Activated CD4-positive, alpha-beta memory T cell treated with anti-CD3 and anti-CD28 coated beads, Interleukin-2, amount 10 ng/mL, durations not matched to agents 7 days and 5 days (primary cell): Measurements from ENCODE around the gene HCN1. TPM values are rescaled to one million over a fixed set of nuclear protein-coding genes. Genes with fewer than 3 reads are reported as not detected.
"Not testable (repeated sequence)": the region's sequence is repeated elsewhere in the genome, so short reads cannot be mapped to it uniquely, and the experiment has no call there.

ENCODE experiments used
- CTCF ChIA-PET: fragments of 350-600 bp; sonication (Branson Sonifier 250); formaldehyde crosslinking; loops from one replicate; lab custom pipeline; 2021; ENCODE audit warnings: antibody characterized with exemption, inconsistent platforms; lab: Charles Lee
- POLR2A ChIA-PET: fragments of 350-600 bp; sonication (Branson Sonifier 250); formaldehyde crosslinking; loops from one replicate; lab custom pipeline; 2021; ENCODE audit warnings: antibody characterized with exemption; lab: Charles Lee
- DNase-seq: peaks from one replicate; pipeline ENCODE4 v3.0.0-alpha.2; 2020
- H3K27ac Mint-ChIP-seq: one replicate; pipeline ENCODE4 v1.8.0; 2021; ENCODE audit warnings: mild to moderate bottlenecking, mixed read lengths
- H3K27me3 Mint-ChIP-seq: one replicate; pipeline ENCODE4 v1.8.0; 2021; ENCODE audit warnings: mixed read lengths
- H3K36me3 Mint-ChIP-seq: one replicate; pipeline ENCODE4 v1.8.0; 2021; ENCODE audit warnings: low read depth, mixed read lengths
- H3K4me1 Mint-ChIP-seq: one replicate; pipeline ENCODE4 v1.8.0; 2021; ENCODE audit warnings: mixed read lengths
- H3K4me3 Mint-ChIP-seq: one replicate; pipeline ENCODE4 v1.8.0; 2021; ENCODE audit warnings: mild to moderate bottlenecking, mixed read lengths
- H3K9me3 Mint-ChIP-seq: one replicate; pipeline ENCODE4 v1.8.0; 2021; ENCODE audit warnings: mixed read lengths
- total RNA-seq, 2 experiments: library from RNA; stranded (reverse); gene quantifications; one replicate each; pipeline ENCODE4 v1.2.3, GENCODE V29; 2021

The HCN1 gene
- total RNA-seq, 2 experiments from 2014 or later: not detected

DNA sequence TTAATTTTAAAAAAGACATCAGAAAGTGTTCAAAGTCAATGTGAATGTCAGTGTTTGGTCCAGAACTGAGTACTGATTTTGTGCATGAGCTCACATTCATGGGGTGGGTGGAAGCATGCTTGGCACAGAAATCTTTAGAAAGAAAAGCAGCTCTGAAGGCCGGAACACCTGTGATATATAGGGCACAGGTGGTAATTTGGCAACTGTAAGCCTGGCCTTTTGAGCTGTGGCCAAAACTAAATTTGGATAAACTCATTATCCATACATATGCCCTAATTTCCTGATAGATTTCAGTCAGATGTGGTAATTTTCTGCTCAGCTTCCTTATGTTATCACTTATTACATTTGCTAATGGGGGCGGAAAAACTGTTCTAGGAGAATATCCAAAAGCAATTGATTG is 211.4 kb downstream of the HCN1 start:
- no peaks in the 10 kb centered on the region for H3K27me3 Mint-ChIP-seq
- no peak for DNase-seq
- H3K4me3 Mint-ChIP-seq: no peak overlapping the region
- H3K4me1 Mint-ChIP-seq: no peaks in the 10 kb centered on the region
- ChIA-PET CTCF (no interaction called here), POLR2A (no interaction called here)
- H3K27ac Mint-ChIP-seq: no peak overlapping the region
- peaks cover 8% of the 10 kb centered on the region for H3K9me3 Mint-ChIP-seq
- no peaks in the 10 kb centered on the region for H3K36me3 Mint-ChIP-seq

DNA sequence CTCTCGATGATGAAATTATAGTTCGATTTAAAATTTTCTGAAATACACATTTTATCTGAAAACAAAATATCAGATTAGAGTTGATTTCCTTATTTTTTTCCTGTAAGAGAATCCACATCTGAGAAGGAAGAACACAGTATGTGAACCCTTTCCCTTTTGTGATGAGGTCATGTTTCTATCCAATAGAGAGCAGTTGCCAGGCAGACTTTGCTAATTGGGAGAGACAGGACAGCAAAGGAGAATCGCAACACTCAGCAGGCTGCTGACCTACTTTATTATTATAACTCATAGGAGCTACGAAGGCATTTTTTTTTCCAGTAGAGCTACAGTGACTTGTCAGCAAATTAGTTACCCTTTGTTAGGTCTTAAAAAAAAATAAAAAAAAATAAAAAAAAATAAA is 242.1 kb downstream of the HCN1 start:
- Mint-ChIP-seq H3K36me3 (no peaks in the 10 kb centered on the region), H3K27me3 (no peaks in the 10 kb centered on the region), H3K27ac (no peak overlapping the region), H3K4me1 (no peaks in the 10 kb centered on the region), H3K4me3 (no peak overlapping the region), H3K9me3 (peaks cover 7% of the 10 kb centered on the region)
- POLR2A ChIA-PET: no interaction called here
- CTCF ChIA-PET: no interaction called here
- no peak for DNase-seq

DNA sequence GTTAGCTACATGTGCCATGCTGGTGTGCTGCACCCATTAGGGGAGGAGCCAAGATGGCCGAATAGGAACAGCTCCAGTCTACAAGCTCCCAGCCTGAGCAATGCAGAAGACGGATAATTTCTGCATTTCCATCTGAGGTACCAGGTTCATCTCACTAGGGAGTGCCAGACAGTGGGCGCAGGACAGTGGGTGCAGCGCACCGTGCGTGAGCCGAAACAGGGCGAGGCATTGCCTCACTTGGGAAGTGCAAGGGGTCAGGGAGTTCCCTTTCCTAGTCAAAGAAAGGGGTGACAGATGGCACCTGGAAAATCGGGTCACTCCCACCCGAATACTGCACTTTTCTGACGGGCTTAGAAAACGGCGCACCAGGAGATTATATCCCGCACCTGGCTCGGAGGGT is 251.3 kb downstream of the HCN1 start:
- H3K36me3 Mint-ChIP-seq, H3K4me3 Mint-ChIP-seq, POLR2A ChIA-PET, DNase-seq, CTCF ChIA-PET, H3K27me3 Mint-ChIP-seq, H3K9me3 Mint-ChIP-seq, H3K4me1 Mint-ChIP-seq, H3K27ac Mint-ChIP-seq: not testable (repeated sequence)

DNA sequence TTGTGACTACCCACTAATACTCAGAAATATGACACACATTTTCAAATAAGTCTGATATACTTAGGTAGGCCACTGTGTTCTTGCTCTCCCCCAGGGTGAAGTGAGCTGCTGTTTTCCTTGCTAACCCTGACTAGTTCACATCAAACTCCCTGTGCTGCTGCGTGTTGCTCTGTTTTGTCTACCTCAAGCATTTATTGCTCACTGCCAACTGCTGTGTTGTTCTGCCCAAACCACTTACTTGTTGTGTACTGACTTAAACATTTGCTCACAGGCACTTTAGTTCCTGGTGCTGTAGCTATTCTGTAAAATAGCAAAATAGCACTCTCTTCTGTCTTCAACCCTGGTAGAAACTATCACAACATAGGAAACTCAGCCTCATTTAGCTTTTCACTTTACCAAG is 255.7 kb downstream of the HCN1 start:
- ChIA-PET CTCF (no interaction called here), POLR2A (no interaction called here)
- Mint-ChIP-seq H3K27me3 (no peaks in the 10 kb centered on the region), H3K4me3 (no peak overlapping the region), H3K36me3 (no peaks in the 10 kb centered on the region), H3K4me1 (no peaks in the 10 kb centered on the region), H3K27ac (no peak overlapping the region), H3K9me3 (peaks cover 6% of the 10 kb centered on the region)
- no peak for DNase-seq

DNA sequence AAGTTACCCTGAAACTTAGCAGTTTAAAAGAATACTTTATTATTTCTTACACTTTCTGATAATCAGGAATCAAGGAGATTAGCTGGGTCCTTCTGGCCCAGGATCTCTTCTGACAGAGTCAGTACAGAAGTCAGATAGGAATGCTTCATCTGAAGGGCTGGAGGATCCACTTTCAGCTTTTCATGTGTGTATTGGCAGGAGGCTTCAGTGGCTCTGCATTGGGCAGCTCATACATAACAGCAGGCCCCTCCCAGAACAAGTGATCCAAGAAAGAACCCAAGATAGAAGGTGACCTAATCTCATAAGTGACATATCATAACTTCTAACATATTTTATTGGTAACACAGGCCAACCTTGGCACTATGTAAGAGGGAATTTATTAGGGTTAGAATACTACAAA is 258.4 kb downstream of the HCN1 start:
- Mint-ChIP-seq H3K4me1 (no peaks in the 10 kb centered on the region), H3K27ac (no peak overlapping the region), H3K27me3 (no peaks in the 10 kb centered on the region), H3K9me3 (peaks cover 9% of the 10 kb centered on the region), H3K36me3 (no peaks in the 10 kb centered on the region), H3K4me3 (no peak overlapping the region)
- ChIA-PET POLR2A (no interaction called here), CTCF (no interaction called here)
- no peak for DNase-seq

DNA sequence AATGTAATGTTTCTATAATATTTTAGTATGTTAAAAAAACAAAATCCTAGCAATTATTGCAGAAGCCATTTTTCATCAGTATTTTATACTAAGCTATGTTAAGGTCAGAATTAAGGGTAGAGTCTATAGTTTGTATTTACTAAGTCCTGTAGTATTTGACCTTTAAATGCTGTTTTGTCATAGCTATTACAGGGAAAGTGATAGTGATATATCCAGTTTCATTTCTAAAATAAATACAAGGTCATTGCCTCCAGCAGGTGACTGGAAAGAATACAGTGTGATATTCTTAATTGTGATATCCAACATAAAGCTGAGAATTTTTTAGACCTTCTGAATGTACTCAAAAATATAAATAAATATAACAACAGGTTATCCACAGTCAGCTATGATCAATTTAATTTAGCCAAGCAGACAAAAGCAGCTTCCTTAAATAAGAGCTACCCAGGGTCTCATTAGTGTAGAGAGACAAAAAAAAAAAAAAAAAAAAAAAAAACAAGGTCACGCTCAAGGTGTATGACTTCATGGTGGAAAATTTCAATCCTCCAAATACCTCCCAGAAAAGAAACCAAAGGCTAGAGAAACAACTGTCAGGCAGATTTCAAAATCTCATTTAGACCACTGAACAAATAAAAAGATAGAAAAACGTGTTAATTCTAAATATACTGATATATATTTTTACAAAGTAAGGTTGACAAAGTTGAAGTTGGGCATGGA is 278.7 kb downstream of the HCN1 start:
- Mint-ChIP-seq H3K4me3 (no peak overlapping the region), H3K9me3 (peaks cover 8% of the 10 kb centered on the region), H3K27ac (no peak overlapping the region), H3K4me1 (no peaks in the 10 kb centered on the region), H3K27me3 (no peaks in the 10 kb centered on the region), H3K36me3 (no peaks in the 10 kb centered on the region)
- no peak for DNase-seq
- CTCF ChIA-PET: no interaction called here
- POLR2A ChIA-PET: no interaction called here

DNA sequence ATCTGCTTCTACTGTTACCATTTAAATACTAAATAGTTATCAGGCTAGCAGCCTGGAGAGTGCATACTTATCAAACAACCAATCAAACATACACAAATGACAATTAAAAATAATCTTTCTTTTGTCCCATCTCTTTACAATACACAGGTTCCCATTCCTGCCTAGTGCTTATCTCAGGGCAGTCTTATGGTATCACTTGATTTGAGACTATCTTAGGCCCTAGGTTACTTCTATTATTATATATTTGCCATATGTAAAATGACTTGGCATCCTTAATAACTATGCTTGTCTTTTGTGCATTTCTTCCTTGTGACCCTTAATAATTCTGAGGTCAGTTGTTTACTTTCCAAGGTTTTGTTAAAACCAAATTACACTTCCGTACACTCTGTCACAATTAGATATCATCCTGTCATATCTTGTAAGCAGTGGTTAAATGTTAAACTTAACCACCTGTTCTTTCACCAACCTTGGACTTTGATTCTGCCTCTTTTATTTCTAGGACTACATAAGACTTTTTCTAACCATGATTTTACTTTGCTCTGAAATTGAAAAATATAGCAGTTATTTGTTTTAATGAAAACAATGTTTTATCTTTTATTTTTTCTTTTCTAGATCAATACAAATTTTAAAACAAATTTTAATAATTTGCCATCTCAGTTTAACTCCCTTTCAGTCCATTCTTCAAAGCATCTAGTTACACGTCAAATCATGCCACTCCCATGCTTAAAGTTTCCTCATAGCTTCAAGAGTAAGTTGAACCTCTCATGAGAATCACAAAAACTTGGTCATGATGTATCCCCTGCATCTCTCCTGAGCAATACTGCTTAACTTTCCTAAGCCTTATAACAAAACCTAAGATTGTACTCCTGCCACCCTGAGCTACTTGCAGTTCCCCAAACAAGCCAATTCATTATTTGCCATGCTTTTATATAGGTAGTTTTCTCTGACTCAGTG is 281.3 kb downstream of the HCN1 start:
- peaks cover 13% of the 10 kb centered on the region for H3K9me3 Mint-ChIP-seq
- H3K36me3 Mint-ChIP-seq: no peaks in the 10 kb centered on the region
- POLR2A ChIA-PET: no interaction called here
- no peak overlapping the region for H3K27ac Mint-ChIP-seq
- DNase-seq: no peak
- H3K27me3 Mint-ChIP-seq: no peaks in the 10 kb centered on the region
- H3K4me3 Mint-ChIP-seq: no peak overlapping the region
- CTCF ChIA-PET: no interaction called here
- H3K4me1 Mint-ChIP-seq: no peaks in the 10 kb centered on the region

DNA sequence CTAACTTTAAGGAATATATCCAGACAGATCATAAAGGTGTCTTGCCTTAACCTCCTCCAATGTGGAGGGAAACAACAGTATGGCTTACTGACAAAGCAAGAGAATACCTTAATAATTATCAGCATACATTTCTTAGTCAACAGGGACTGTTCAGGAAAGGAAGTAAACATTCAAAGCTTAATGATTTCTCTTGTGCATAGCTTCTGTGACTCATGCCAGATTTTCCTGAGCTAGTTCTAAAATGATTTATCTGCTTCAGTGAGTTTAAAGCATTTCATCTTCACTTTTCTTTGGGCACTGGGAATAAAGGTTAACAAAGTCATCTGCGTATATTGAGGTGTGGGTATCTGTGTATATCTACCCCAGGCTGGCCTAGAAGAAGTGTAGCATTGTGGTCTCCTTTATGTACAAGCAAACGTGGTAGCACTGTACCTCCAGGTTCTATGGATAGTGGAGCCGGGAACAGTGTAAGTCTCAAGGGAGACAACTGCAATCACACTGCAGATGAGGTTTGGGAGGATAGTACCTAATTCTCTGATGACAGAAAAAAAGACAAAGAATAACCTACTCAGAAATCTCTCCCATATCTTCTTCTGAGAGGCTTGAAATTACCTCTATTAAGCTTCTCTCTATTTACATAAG is 284.1 kb downstream of the HCN1 start:
- Mint-ChIP-seq H3K27ac (no peak overlapping the region), H3K27me3 (no peaks in the 10 kb centered on the region), H3K4me3 (no peak overlapping the region), H3K4me1 (no peaks in the 10 kb centered on the region), H3K36me3 (no peaks in the 10 kb centered on the region), H3K9me3 (peaks cover 10% of the 10 kb centered on the region)
- DNase-seq: no peak
- ChIA-PET POLR2A (no interaction called here), CTCF (no interaction called here)

DNA sequence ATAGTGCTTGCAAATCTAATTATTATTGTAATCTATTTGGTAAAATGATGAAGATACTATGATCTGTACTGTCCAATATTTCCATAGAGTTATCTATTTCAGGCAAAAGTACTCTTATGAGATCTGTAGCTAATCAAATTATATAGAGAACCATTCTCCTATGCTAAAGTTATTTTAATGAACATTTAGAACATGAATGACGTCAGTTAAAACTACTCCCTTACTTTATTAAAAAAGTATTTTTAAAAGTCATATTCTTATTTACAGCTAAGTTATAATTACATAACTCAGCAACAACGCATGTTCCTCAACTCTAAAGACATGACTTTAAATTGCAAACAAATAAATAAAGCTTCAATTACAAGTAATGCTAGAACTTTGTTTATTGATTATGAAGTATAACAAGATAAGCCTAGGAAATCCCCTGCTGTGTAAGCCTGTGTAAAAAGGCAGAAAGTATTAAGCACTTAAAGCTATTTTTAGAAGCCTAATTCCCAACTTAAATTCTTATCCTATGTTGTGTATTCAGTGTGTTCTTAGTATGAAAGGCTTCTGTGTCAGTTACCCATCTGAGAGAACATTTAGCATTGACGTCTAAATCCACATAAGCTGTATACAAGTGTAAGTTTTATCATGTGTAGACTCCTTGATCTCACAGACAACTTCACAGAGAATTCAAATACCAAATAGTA is 285.7 kb downstream of the HCN1 start:
- CTCF ChIA-PET: no interaction called here
- POLR2A ChIA-PET: no interaction called here
- H3K36me3 Mint-ChIP-seq: no peaks in the 10 kb centered on the region
- DNase-seq: no peak
- no peaks in the 10 kb centered on the region for H3K4me1 Mint-ChIP-seq
- no peak overlapping the region for H3K4me3 Mint-ChIP-seq
- no peak overlapping the region for H3K27ac Mint-ChIP-seq
- no peaks in the 10 kb centered on the region for H3K27me3 Mint-ChIP-seq
- peaks cover 9% of the 10 kb centered on the region for H3K9me3 Mint-ChIP-seq

DNA sequence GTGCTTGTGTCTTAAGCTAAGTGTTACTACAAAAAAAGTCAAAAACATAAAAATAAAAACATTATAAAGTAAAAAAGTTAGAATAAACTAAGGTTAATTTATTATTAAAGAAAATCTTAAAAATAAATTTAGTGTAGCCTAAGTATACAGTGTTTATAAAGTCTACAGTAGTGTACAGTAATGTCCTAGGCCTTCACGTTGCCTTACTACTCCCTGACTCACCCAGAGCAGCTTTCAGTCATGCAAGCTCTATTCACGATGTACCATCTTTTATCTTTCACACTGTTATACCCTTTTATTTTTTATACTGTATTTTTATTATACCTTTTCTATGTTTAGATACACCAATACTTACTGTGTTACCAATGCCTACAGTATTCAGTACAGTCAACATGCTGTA is 288.1 kb downstream of the HCN1 start:
- POLR2A ChIA-PET: interaction anchor here (0.6 kb wide), 1 partner anchor 90 kb away, joined by 3 read pairs; no protein-coding TSS in a partner anchor
- H3K36me3 Mint-ChIP-seq: no peaks in the 10 kb centered on the region
- H3K27me3 Mint-ChIP-seq: no peaks in the 10 kb centered on the region
- H3K4me1 Mint-ChIP-seq: no peaks in the 10 kb centered on the region
- H3K4me3 Mint-ChIP-seq: no peak overlapping the region
- no peak overlapping the region for H3K27ac Mint-ChIP-seq
- CTCF ChIA-PET: no interaction called here
- no peak for DNase-seq
- peaks cover 8% of the 10 kb centered on the region for H3K9me3 Mint-ChIP-seq

DNA sequence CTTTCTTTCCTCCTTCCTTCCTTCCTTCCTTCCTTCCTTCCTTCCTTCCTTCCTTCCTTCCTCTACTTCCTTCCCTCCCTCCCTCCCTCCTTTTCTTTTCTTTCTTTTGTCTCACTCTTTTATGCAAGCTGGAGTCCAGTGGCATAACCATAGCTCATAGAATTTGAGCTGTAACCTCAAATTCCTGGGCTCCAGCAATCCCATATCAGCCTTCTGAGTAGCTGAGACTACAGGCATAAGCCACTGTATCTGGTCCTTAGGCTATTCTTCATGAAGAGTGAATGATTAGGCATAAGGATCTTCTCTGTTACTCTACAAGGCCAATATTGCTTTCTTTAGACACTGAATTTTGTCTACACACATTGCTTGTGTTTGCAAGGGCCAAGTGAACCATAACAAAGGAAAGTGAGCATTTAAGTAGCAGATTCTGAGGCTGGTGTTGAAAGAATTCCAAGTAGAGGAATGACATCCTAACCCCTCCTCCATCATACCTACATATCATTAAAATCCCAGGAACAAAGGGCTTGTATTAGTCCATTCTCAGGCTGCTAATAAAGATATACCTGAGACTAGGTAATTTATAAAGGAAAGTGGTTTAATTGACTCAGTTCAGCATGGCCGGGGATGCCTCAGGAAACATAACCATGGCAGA is 293.2 kb downstream of the HCN1 start:
- H3K27me3 Mint-ChIP-seq: no peaks in the 10 kb centered on the region
- H3K27ac Mint-ChIP-seq: no peak overlapping the region
- H3K4me1 Mint-ChIP-seq: no peaks in the 10 kb centered on the region
- ChIA-PET CTCF (no interaction called here), POLR2A (no interaction called here)
- DNase-seq: no peak
- H3K4me3 Mint-ChIP-seq: no peak overlapping the region
- no peaks in the 10 kb centered on the region for H3K36me3 Mint-ChIP-seq
- H3K9me3 Mint-ChIP-seq: peaks cover 4% of the 10 kb centered on the region

DNA sequence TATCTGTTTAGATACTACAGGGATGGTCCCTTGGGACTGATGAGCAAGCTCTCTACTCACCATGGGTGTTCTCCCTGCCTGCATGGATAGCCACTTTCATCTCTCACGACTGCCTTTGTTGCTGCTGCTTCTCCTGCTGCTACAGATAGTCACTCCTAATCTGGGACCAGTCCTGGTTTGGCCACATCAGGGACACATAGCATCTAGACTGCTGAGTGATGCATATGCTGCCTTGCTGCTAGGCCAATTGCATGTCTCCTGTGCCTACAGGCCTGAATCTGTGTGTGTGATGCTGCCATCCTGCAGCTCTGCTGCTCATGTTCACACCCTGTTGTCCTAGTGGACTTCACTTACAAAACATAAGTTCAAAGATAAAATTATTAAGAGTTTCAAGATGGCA is 297.1 kb downstream of the HCN1 start:
- DNase-seq: no peak
- no peak overlapping the region for H3K27ac Mint-ChIP-seq
- H3K4me1 Mint-ChIP-seq: no peaks in the 10 kb centered on the region
- no peaks in the 10 kb centered on the region for H3K27me3 Mint-ChIP-seq
- H3K4me3 Mint-ChIP-seq: no peak overlapping the region
- ChIA-PET CTCF (no interaction called here), POLR2A (no interaction called here)
- H3K9me3 Mint-ChIP-seq: peaks cover 3% of the 10 kb centered on the region
- no peaks in the 10 kb centered on the region for H3K36me3 Mint-ChIP-seq
